Mammary epithelial cell (primary cell): ENCODE measurements around the gene DGAT2L6.

ENCODE experiments used
- CTCF ChIP-seq, 2 donors: IDR thresholded peaks in 1 of 2; conservative IDR thresholded peaks in 1 of 2; 2 replicates each; pipeline ENCODE4 v1.5.1; 2011 to 2012; ENCODE audit warnings: inconsistent platforms in 2 of 2, low read length in 2 of 2, mild to moderate bottlenecking in 2 of 2, control low read depth in 1 of 2, low read depth in 1 of 2; ENCODE audit not compliant: insufficient read depth in 1 of 2; ENCODE audit errors: extremely low read depth in 1 of 2
- EZH2 ChIP-seq: IDR thresholded peaks from 2 replicates; pipeline ENCODE4 v1.6.1; 2012; ENCODE audit warnings: low read length, inconsistent platforms, borderline replicate concordance

GRCh38 chrX:70253377-70254062 lies 76.2 kb downstream of the DGAT2L6 start:
- TF ChIP-seq CTCF (conservative IDR thresholded peaks at IDR 0.05 in 1 of 2, IDR thresholded peaks at IDR 0.05 in 1 of 2; ENCODE audit: extremely low read depth in 1 of 2, insufficient read depth in 1 of 2, low read depth in 1 of 2, low read length in 2 of 2) (no peak), EZH2 (no peak)
